Panc1 (cell line): Measurements from ENCODE around the gene TET3. TPM values are rescaled to one million over a fixed set of nuclear protein-coding genes. Genes with fewer than 3 reads are reported as not detected.

Experiments
- ATAC-seq: fragments of 200-7000 bp; cut with Tn5 transposase; 2 replicates; pipeline ENCODE4 v1.9.1; 2020; ENCODE audit warnings: mild to moderate bottlenecking, moderate library complexity
- BruUV-seq: library from RNA; stranded (reverse); fragments of 400-500 nt; replicated peaks from 2 replicates; lab custom pipeline; 2021; lab: Mats Ljungman, UMichigan
- CTCF ChIA-PET: fragments of 300-600 bp; sonication (Branson Sonifier 250); formaldehyde crosslinking; loops from one replicate; lab custom pipeline; 2022; ENCODE audit warnings: antibody characterized with exemption; lab: Charles Lee
- POLR2A ChIA-PET: fragments of 300-600 bp; sonication (Branson Sonifier 250); formaldehyde crosslinking; loops from one replicate; lab custom pipeline; 2022; ENCODE audit warnings: antibody characterized with exemption; lab: Charles Lee
- DNase-seq: peaks from one replicate; pipeline ENCODE4 v3.0.0-alpha.2; 2010; ENCODE audit warnings: low read depth, low spot score
- H3K27ac ChIP-seq: 2 replicates; pipeline ENCODE4 v1.5.1; 2011; ENCODE audit warnings: mild to moderate bottlenecking, low read length, inconsistent platforms
- H3K27me3 ChIP-seq: fragments of 200-500 bp; sonication (Bioruptor generic); 2 replicates; pipeline ENCODE4 v1.6.0; 2014; ENCODE audit warnings: low read length, inconsistent platforms; ENCODE audit not compliant: control insufficient read depth, insufficient read depth
- H3K36me3 ChIP-seq: fragments of 200-500 bp; sonication (Bioruptor generic); 2 replicates; pipeline ENCODE4 v1.5.1; 2014; ENCODE audit warnings: inconsistent platforms, mild to moderate bottlenecking, low read length, moderate library complexity; ENCODE audit not compliant: control insufficient read depth, insufficient read depth
- H3K4me1 ChIP-seq: 2 replicates; pipeline ENCODE4 v1.5.1; 2011; ENCODE audit warnings: inconsistent platforms, mild to moderate bottlenecking, low read length, moderate library complexity; ENCODE audit not compliant: control insufficient read depth, insufficient read depth
- H3K4me3 ChIP-seq, 2 experiments: 2 replicates each; pipeline ENCODE4 v1.5.1; 2011 to 2012; ENCODE audit warnings: low read depth in 2 of 2, low read length in 2 of 2, mild to moderate bottlenecking in 2 of 2, inconsistent platforms in 1 of 2, moderate library complexity in 1 of 2
- H3K9me3 ChIP-seq: fragments of 200-500 bp; sonication (Bioruptor generic); 2 replicates; pipeline ENCODE4 v1.5.1; 2014; ENCODE audit warnings: low read depth, mild to moderate bottlenecking, inconsistent platforms, low read length, moderate library complexity; ENCODE audit not compliant: control insufficient read depth, insufficient read depth
- POLR2AphosphoS5 ChIP-seq: IDR thresholded peaks from 2 replicates; pipeline ENCODE4 v1.6.1; 2012; ENCODE audit warnings: mild to moderate bottlenecking, low read depth, low read length, moderate library complexity
- REST ChIP-seq, 2 experiments: IDR thresholded peaks; 2 replicates each; pipeline ENCODE4 v1.6.1; 2011 to 2012; ENCODE audit warnings: low read depth in 2 of 2, control low read depth in 1 of 2, low read length in 1 of 2, mild to moderate bottlenecking in 1 of 2, moderate library complexity in 1 of 2; ENCODE audit not compliant: insufficient read depth in 1 of 2
- SIN3A ChIP-seq: IDR thresholded peaks from 2 replicates; pipeline ENCODE4 v1.6.1; 2012; ENCODE audit warnings: low read depth, mild to moderate bottlenecking, low read length, moderate library complexity, borderline replicate concordance; ENCODE audit not compliant: insufficient read depth
- TCF7L2 ChIP-seq: IDR thresholded peaks from 2 replicates; pipeline ENCODE4 v1.6.1; 2011; ENCODE audit warnings: mild to moderate bottlenecking, low read depth, low read length, inconsistent platforms
- in situ Hi-C: cut with HindIII; loops from 2 replicates; pipeline ENCODE4 v1.10.0; 2016; ENCODE audit warnings: low sequenced_read_pairs, low pct_unique_long_range_greater_than_20kb
- intact Hi-C: fragments of 100-400 bp; cut with micrococcal nuclease; formaldehyde crosslinking; loops from one replicate; pipeline ENCODE4 v1.10.0; 2022; ENCODE audit not compliant: unreplicated experiment
- total RNA-seq: library from RNA; stranded (reverse); gene quantifications from one replicate; pipeline ENCODE4 v1.2.1, GENCODE V29; 2021; ENCODE audit not compliant: unreplicated experiment
- TF ChIP-seq, protein P1 (sequence below): fragments of 450-650 bp; IDR thresholded peaks from 2 replicates; pipeline ENCODE4 v1.5.1; 2017; ENCODE audit warnings: mild to moderate bottlenecking

TET3 gene
- total RNA-seq, 1 experiment from 2014 or later, result 13.1 TPM

- intact Hi-C loops, result no loop called here
- in situ Hi-C loops, result no loop called here
- POLR2A ChIA-PET, result no interaction called here
Measured at GRCh38 chr2:74025971-74026612, 41.4 kb downstream of the TET3 start.

GRCh38 chr2:74026687-74027241 lies 42.1 kb downstream of the TET3 start:
- intact Hi-C loops, result no loop called here
- POLR2A ChIA-PET, result no interaction called here

More at GRCh38 chr2:74025971-74026612, 41.4 kb downstream of the TET3 start:
- no peaks in the 10 kb centered on the region for H3K4me1 ChIP-seq
- no TSS peak for BruUV-seq
- no peaks in the 10 kb centered on the region for H3K27me3 ChIP-seq
- ATAC-seq, result peak; percentile 45; the same call in 1 of the 2 replicates
- CTCF ChIA-PET, result interaction anchor here (0.6 kb wide), 1 partner anchor 54 kb away, joined by 4 read pairs; no protein-coding TSS in a partner anchor
- no peaks in the 10 kb centered on the region for H3K9me3 ChIP-seq
- no peaks in the 10 kb centered on the region for H3K36me3 ChIP-seq
- H3K27ac ChIP-seq, result no peak overlapping the region
- TF ChIP-seq POLR2AphosphoS5 (no peak), TCF7L2 (no peak), REST (IDR thresholded peaks at IDR 0.05; ENCODE audit: insufficient read depth in 1 of 2, low read depth in 2 of 2, low read length in 1 of 2) (no peak), SIN3A (no peak)
- TF ChIP-seq, protein P1, sequence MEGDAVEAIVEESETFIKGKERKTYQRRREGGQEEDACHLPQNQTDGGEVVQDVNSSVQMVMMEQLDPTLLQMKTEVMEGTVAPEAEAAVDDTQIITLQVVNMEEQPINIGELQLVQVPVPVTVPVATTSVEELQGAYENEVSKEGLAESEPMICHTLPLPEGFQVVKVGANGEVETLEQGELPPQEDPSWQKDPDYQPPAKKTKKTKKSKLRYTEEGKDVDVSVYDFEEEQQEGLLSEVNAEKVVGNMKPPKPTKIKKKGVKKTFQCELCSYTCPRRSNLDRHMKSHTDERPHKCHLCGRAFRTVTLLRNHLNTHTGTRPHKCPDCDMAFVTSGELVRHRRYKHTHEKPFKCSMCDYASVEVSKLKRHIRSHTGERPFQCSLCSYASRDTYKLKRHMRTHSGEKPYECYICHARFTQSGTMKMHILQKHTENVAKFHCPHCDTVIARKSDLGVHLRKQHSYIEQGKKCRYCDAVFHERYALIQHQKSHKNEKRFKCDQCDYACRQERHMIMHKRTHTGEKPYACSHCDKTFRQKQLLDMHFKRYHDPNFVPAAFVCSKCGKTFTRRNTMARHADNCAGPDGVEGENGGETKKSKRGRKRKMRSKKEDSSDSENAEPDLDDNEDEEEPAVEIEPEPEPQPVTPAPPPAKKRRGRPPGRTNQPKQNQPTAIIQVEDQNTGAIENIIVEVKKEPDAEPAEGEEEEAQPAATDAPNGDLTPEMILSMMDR, result no peak
- DNase-seq, result no peak
- no peak overlapping the region for H3K4me3 ChIP-seq

DNA sequence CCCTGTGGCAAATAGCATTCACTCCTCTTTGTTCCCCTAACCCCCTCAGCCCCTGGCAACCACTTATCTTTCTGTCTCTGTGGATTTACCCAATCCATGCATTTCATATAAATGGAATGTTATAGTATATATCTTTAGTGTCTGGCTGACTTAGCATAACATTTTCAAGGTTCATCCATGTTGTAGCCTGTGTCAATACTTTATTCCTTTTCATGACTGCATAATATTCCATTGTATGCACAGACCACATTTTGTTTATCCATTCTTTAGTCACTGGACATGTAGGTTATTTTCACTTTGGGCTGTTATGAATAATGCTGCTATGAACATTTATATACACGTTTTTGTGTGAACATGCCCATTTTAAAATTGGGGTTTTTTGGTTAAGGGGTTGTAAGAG lies 42.8 kb downstream of the TET3 start:
- ChIA-PET CTCF (no interaction called here), POLR2A (no interaction called here)
- in situ Hi-C loops, result no loop called here

More at GRCh38 chr2:74026687-74027241, 42.1 kb downstream of the TET3 start:
- Histone ChIP-seq H3K9me3 (no peaks in the 10 kb centered on the region), H3K27me3 (no peaks in the 10 kb centered on the region), H3K4me1 (no peaks in the 10 kb centered on the region), H3K4me3 (no peak overlapping the region), H3K27ac (no peak overlapping the region), H3K36me3 (no peaks in the 10 kb centered on the region)
- CTCF ChIA-PET, result interaction anchor here (0.6 kb wide), 1 partner anchor 54 kb away, joined by 4 read pairs; no protein-coding TSS in a partner anchor
- in situ Hi-C loops, result no loop called here
- no peak for DNase-seq
- no peak for ATAC-seq
- BruUV-seq, result no TSS peak
- no peak for TF ChIP-seq SIN3A

More for the DNA sequence above, 42.8 kb downstream of the TET3 start:
- Histone ChIP-seq H3K4me3 (no peak overlapping the region), H3K27me3 (no peaks in the 10 kb centered on the region), H3K4me1 (no peaks in the 10 kb centered on the region), H3K36me3 (no peaks in the 10 kb centered on the region), H3K27ac (no peak overlapping the region), H3K9me3 (no peaks in the 10 kb centered on the region)
- no peak for DNase-seq
- no peak for ATAC-seq
- intact Hi-C loops, result no loop called here
- TF ChIP-seq, protein P1, result no peak
- TF ChIP-seq TCF7L2, result no peak
- no peak for TF ChIP-seq REST (IDR thresholded peaks at IDR 0.05; ENCODE audit: insufficient read depth in 1 of 2, low read depth in 2 of 2, low read length in 1 of 2)
- TF ChIP-seq SIN3A, result no peak
- TF ChIP-seq POLR2AphosphoS5, result no peak
- BruUV-seq, result no TSS peak
